GM19452 (cell line): ENCODE data around the gene NAA35.
"Not testable (repeated sequence)": the region's sequence is repeated elsewhere in the genome, so short reads cannot be mapped to it uniquely, and the experiment has no call there.

ENCODE experiments used
- ATAC-seq: cut with Tn5 transposase; IDR thresholded peaks from one replicate; pipeline ENCODE4 v1.9.1; 2021; ENCODE audit not compliant: unreplicated experiment

NAA35 gene

GRCh38 chr9:85943757-85944430 is 2.9 kb downstream of the NAA35 start:
- no peak for ATAC-seq

GRCh38 chr9:85944672-85945071 is 3.7 kb downstream of the NAA35 start:
- no peak for ATAC-seq

GRCh38 chr9:85949586-85950335 is 8.8 kb downstream of the NAA35 start:
- no peak for ATAC-seq

- no peak for ATAC-seq
Measured at GRCh38 chr9:85959955-85960354, 19.0 kb downstream of the NAA35 start.

GRCh38 chr9:85960688-85961093 is 19.7 kb downstream of the NAA35 start:
- ATAC-seq, result no peak

- no peak for ATAC-seq
Measured at GRCh38 chr9:85964526-85964925, 23.6 kb downstream of the NAA35 start.

- ATAC-seq, result no peak
Measured at GRCh38 chr9:85964949-85965348, 24.0 kb downstream of the NAA35 start.

- ATAC-seq, result no peak
Measured at GRCh38 chr9:85969727-85970126, 28.8 kb downstream of the NAA35 start.

GRCh38 chr9:85971731-85972130 is 30.8 kb downstream of the NAA35 start:
- ATAC-seq, result no peak

- no peak for ATAC-seq
Measured at GRCh38 chr9:85973238-85973637, 32.3 kb downstream of the NAA35 start.

- ATAC-seq, result not testable (repeated sequence)
Measured at GRCh38 chr9:85974055-85974547, 33.2 kb downstream of the NAA35 start.

- ATAC-seq, result no peak
Measured at GRCh38 chr9:85978496-85978895, 37.5 kb downstream of the NAA35 start.

GRCh38 chr9:85981369-85981768 is 40.4 kb downstream of the NAA35 start:
- ATAC-seq, result no peak

- no peak for ATAC-seq
Measured at GRCh38 chr9:85984457-85984856, 43.5 kb downstream of the NAA35 start.

GRCh38 chr9:85987236-85987635 is 46.3 kb downstream of the NAA35 start:
- ATAC-seq, result no peak

GRCh38 chr9:85994191-85994590 is 53.2 kb downstream of the NAA35 start:
- no peak for ATAC-seq

- ATAC-seq, result no peak
Measured at GRCh38 chr9:85995097-85995496, 54.2 kb downstream of the NAA35 start.

GRCh38 chr9:85995599-85995998 is 54.7 kb downstream of the NAA35 start:
- no peak for ATAC-seq

GRCh38 chr9:86005253-86005775 is 64.4 kb downstream of the NAA35 start:
- no peak for ATAC-seq

GRCh38 chr9:86009133-86009532 is 68.2 kb downstream of the NAA35 start:
- ATAC-seq, result no peak

GRCh38 chr9:86020731-86021130 is 79.8 kb downstream of the NAA35 start:
- ATAC-seq, result no peak

GRCh38 chr9:86021166-86021565 is 80.2 kb downstream of the NAA35 start:
- ATAC-seq, result no peak
